TTC549 (cell line): ENCODE results near the gene ADAMTSL1.

Source experiments
- FAIRE-seq: peaks from 2 replicates; lab custom pipeline; 2012; peaks lifted over from hg19 to GRCh38; lab: Jason Lieb, UNC

Gene ADAMTSL1, protein sequence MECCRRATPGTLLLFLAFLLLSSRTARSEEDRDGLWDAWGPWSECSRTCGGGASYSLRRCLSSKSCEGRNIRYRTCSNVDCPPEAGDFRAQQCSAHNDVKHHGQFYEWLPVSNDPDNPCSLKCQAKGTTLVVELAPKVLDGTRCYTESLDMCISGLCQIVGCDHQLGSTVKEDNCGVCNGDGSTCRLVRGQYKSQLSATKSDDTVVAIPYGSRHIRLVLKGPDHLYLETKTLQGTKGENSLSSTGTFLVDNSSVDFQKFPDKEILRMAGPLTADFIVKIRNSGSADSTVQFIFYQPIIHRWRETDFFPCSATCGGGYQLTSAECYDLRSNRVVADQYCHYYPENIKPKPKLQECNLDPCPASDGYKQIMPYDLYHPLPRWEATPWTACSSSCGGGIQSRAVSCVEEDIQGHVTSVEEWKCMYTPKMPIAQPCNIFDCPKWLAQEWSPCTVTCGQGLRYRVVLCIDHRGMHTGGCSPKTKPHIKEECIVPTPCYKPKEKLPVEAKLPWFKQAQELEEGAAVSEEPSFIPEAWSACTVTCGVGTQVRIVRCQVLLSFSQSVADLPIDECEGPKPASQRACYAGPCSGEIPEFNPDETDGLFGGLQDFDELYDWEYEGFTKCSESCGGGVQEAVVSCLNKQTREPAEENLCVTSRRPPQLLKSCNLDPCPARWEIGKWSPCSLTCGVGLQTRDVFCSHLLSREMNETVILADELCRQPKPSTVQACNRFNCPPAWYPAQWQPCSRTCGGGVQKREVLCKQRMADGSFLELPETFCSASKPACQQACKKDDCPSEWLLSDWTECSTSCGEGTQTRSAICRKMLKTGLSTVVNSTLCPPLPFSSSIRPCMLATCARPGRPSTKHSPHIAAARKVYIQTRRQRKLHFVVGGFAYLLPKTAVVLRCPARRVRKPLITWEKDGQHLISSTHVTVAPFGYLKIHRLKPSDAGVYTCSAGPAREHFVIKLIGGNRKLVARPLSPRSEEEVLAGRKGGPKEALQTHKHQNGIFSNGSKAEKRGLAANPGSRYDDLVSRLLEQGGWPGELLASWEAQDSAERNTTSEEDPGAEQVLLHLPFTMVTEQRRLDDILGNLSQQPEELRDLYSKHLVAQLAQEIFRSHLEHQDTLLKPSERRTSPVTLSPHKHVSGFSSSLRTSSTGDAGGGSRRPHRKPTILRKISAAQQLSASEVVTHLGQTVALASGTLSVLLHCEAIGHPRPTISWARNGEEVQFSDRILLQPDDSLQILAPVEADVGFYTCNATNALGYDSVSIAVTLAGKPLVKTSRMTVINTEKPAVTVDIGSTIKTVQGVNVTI (N-terminal part only)

GRCh38 chr9:18473652-18474279 lies at the start of gene ADAMTSL1:
Gene ADAMTSL1, plus strand, starts transcription at chr9:18474153. Its CDS starts 80 bp downstream, at chr9:18474233.
- no peak for FAIRE-seq

DNA sequence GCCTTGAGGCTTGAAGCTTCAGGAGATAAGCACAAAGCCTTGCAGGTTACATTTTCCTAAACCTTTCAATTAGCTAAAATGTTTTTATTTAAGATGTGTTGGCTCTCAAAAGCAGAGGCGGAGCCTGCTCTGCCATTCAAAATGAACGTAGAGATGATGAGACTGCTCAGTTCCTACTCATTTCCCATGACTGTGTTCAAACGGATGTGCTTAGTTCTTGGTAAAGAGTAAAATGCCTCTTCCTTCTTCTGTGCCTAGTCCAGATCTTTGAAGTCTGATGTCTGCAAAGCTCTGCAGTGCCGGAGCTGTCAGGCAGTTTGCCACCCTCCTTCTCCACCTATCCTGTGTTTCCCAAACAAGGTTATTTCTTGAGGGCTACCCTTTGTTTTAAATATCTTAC lies 46.3 kb upstream of the ADAMTSL1 start:
- FAIRE-seq = no peak

DNA sequence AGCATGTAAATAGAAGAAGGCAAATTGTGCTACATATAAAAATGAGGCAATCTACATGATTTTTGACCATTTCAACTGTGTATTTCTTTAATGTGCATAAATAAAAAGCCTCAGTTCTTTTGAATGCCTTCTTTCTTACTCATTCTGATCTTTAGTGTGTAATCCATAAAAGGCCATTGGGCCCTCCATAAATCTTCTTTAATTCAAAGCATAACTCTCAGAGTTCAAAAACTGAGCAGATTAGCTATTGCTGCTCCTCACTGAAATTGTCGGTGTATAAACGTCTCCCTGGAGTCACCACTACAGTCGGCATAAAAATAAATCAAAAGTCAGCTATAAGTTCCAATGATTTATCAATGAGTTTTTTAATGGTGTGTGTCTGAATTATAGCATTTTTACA lies 45.3 kb upstream of the ADAMTSL1 start:
- FAIRE-seq = no peak

DNA sequence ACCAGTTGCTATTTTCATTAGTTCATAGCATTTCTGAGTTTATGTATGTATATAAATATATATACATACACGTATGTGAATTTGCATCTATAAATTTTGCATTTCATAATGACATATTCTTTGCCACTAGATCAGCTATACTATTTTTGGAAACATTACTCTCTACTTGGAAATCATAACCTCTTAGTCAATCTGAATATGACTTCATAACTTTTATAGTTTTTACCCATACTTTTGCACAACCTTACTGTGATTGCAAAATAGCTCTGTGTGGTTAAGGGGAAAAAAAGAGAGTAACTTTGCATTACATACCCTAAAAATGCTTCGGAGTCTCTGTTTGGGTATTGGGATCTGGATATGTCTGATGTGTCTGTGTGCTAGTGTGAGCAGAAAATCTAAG lies 44.9 kb upstream of the ADAMTSL1 start:
- no peak for FAIRE-seq

GRCh38 chr9:18433620-18434019 lies 40.3 kb upstream of the ADAMTSL1 start:
- FAIRE-seq = no peak

- FAIRE-seq = no peak
Measured at GRCh38 chr9:18437315-18438201, 36.4 kb upstream of the ADAMTSL1 start.

- FAIRE-seq = no peak
Measured at GRCh38 chr9:18438300-18438925, 35.5 kb upstream of the ADAMTSL1 start.

GRCh38 chr9:18438951-18439350 lies 35.0 kb upstream of the ADAMTSL1 start:
- FAIRE-seq = no peak

- no peak for FAIRE-seq
Measured at GRCh38 chr9:18441261-18441660, 32.7 kb upstream of the ADAMTSL1 start.

- no peak for FAIRE-seq
Measured at GRCh38 chr9:18442629-18443491, 31.1 kb upstream of the ADAMTSL1 start.

DNA sequence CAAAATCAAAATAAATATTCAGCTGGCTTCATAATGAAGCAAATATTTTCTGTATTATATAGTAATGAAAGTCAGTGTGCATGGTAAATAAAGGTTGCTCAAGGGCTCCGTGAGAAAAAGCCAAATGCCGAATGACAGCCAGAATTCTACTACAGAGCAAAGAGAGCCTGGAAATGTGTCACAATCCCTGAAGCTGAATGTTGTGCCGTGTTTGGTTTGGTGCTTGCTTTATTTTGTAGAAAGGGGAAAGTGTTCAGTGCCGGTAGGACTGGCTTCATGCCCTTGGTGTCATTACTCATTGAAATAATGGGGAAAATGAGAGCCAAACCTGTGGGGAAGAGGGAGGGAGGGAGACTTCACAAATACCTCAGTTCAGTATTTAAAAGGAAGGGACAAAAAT lies 26.8 kb upstream of the ADAMTSL1 start:
- FAIRE-seq = no peak

DNA sequence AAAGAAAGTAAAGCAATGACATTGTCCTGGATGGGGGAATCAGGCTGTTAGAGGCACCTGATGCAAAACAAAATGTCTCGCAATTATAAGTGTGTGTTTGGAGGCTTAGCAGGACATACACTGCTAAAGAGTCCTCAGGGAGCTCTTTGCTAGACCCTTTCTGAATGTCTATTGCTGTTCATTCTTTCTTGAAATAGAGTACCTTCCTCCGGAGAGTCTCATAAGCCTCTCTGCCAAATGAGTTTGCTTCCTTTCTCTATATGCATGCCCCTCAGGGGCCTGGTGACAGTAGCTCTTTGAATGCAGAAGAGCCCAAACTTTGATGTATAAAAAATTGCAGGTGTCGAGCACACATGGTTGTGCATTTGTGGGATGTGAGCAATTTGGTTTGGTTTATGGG lies 26.4 kb upstream of the ADAMTSL1 start:
- FAIRE-seq = no peak

- FAIRE-seq = no peak
Measured at GRCh38 chr9:18448101-18448500, 25.9 kb upstream of the ADAMTSL1 start.

- no peak for FAIRE-seq
Measured at GRCh38 chr9:18451406-18451805, 22.5 kb upstream of the ADAMTSL1 start.

DNA sequence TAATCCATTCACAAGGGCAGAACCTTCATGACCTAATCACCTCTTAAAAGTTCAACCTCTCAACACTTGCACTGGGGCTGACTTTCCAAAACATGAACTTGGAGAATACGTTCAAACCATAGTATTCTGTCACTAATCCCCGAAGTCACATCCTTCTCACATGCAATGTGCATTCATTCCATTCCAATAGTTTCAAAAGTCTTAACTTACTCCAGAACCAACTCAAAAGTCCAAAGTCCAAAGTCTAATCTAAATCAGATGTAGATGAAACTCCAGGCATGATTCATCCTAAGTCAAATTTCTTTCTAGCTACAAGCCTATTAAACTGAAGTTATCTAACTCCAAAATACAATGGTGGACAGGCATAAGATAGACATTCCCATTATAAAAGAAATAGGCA lies 21.7 kb upstream of the ADAMTSL1 start:
- FAIRE-seq = no peak

- FAIRE-seq = no peak
Measured at GRCh38 chr9:18456624-18457237, 17.2 kb upstream of the ADAMTSL1 start.

- FAIRE-seq = no peak
Measured at GRCh38 chr9:18457510-18457909, 16.4 kb upstream of the ADAMTSL1 start.

GRCh38 chr9:18459962-18460584 lies 13.9 kb upstream of the ADAMTSL1 start:
- no peak for FAIRE-seq

DNA sequence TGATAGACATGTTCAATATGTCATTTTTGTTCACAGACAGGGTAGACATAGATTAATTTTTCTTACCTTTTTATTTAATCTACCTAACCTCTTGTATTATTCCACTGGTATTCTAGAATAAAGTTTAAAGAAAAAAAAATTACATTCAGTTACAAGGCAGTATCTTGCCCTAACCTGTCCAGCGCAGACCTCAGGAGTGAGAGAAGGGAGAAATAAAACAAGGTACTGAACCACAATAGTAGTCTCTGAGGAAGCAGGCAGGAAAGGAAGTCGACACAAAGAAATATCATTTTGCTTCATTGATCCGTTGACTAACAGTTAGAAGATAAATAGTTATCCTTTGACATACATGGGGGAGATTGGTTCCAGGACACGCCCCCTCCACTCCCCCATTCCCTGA lies 12.5 kb upstream of the ADAMTSL1 start:
- no peak for FAIRE-seq
